MG63 (cell line): ENCODE results near the gene PLXNA2. TPM values are rescaled to one million over a fixed set of nuclear protein-coding genes. Genes with fewer than 3 reads are reported as not detected.
A peak's percentile ranks its signal among the peaks of the same experiment; 100 is the strongest.

Experiments
- DNase-seq: peaks from one replicate; pipeline ENCODE4 v3.0.0-alpha.2; 2020
- H3K27me3 ChIP-seq: fragments of 250-450 bp; sonication (Bioruptor Pico); 2 replicates; pipeline ENCODE4 v1.5.1; 2020; ENCODE audit warnings: mild to moderate bottlenecking, moderate library complexity
- H3K36me3 ChIP-seq: fragments of 250-450 bp; sonication (Bioruptor Pico); 2 replicates; pipeline ENCODE4 v1.5.1; 2020; ENCODE audit warnings: mild to moderate bottlenecking, moderate library complexity
- H3K4me3 ChIP-seq: fragments of 250-450 bp; sonication (Bioruptor Pico); 2 replicates; pipeline ENCODE4 v1.5.1; 2020; ENCODE audit warnings: mild to moderate bottlenecking, moderate library complexity
- H3K9me3 ChIP-seq: fragments of 250-450 bp; sonication (Bioruptor Pico); 2 replicates; pipeline ENCODE4 v1.5.1; 2020; ENCODE audit warnings: mild to moderate bottlenecking, moderate library complexity
- total RNA-seq: library from RNA; depleted of rRNA; stranded (reverse); fragments of >200 nt; shearing (Covaris generic); gene quantifications from 2 replicates; pipeline ENCODE4 v1.2.3, GENCODE V29; 2014; ENCODE audit warnings: low replicate concordance; rRNA removed

PLXNA2 gene
- total RNA-seq, result 0.17 and 0.56 TPM in 2 replicates

DNA sequence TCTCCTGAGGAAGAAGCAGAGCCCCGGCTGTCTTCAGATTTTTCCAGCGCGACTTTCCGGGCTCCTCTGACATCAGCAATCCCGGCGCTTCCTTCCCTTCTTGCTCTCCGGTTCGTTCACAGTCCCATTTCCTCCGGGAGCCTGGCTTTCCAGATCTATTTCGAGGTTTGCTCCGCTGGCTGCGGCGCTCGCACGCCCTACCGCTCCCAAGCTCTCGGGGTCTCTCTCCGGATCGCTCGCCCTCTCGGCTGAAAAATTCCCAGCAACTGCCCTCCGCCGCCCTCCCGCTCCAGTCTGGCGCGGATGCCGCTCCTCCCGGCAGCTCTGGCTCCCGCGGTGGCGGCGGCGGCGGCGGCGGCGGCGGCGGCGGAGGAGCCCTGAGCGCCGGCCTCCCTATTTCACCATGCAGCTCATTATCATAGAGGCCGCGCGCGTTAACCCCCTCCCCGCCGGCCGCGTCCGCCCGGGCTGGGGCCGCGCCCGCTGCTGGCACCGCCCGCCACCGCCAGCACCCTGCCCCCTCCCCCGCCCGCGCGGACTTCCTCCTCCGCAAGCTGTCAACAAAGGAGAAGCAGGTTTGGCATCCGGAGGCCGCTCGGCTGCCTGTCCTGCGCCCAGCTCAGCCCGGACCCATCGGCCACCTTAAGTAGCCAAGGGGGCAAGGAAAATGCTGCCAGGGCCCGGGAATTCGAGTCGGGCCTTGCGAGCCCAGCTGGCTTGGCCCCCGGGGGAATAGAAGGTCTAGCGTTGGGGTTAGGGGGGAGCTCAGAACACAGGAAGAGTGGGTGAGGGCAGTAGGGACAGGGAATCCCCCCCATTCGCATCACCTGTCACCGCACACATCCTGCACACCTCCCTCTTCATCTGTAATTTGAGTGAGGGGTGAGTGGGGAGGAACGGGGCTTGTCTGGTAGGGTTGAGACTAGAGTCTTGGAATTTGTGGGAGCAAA lies at the start of gene PLXNA2:
Gene PLXNA2, minus strand, starts transcription at position 418 of the 950 bp plus-strand sequence. CDS start 26,462 bp downstream, outside the sequence.
- peaks cover 36% of the 10 kb centered on the region for H3K27me3 ChIP-seq
- H3K9me3 ChIP-seq, result no peaks in the 10 kb centered on the region
- peak within 1 kb of the TSS; percentile 56 for H3K4me3 ChIP-seq
- DNase-seq, result peak; percentile 74
- no peaks in the 10 kb centered on the region for H3K36me3 ChIP-seq

DNA sequence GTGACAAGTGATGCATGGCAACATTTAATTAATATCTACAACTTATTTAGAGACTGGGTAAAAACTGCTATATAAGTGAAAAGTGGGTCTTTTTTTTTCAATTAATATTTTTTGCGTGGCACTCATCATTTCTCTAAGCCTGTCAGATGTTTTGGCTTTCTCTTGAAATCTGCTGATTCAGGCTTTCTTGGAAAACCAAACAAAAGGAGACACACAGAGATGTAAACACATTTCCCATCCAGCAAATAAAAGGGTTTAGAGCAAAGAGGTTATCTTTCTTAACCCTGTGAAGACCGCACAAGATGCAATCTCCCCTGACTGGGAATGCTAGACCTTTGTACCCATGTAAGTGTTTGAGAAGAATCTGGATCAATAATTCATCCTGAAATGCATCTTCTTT lies 48.7 kb upstream of the PLXNA2 start:
- no peaks in the 10 kb centered on the region for H3K36me3 ChIP-seq
- DNase-seq, result no peak
- H3K4me3 ChIP-seq, result no peak overlapping the region
- no peaks in the 10 kb centered on the region for H3K9me3 ChIP-seq
- peaks cover 17% of the 10 kb centered on the region for H3K27me3 ChIP-seq

DNA sequence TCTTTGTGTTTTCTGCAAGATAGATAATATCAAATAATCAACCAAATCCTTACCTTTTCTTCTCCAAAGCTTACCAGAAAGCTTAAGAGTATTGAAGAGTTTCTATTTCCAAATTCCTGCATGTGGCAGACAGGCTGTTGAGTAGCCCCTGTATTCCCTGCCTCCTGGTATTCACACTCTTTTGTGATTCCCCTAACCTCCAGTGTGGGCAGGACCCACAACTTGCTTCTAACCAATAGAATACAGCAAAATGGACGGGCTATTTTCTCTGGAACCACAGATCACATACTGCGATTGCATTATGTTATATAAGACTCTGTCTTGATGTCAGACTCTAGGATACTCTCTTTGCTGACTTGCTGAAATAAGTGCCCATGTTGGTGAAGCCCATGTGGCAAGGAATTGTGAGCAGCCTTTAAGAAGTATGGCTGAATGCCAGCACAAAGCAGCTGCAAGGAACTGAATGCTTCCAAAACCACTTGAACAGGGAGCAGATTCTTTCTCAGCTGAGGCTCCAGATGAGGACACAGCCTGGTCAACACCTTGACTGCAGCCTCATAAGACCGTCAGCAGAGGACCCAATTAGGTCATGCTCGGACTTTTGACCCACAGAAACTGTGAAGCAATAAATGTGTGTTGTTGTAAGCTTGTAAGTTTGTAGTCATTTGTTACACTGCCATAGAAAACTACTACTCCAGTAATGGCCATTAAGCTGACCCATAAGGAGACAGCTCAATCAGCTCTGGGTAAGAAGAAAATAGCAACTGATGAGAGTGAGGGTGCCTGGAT lies 47.9 kb upstream of the PLXNA2 start:
- no peaks in the 10 kb centered on the region for H3K9me3 ChIP-seq
- no peak overlapping the region for H3K4me3 ChIP-seq
- peaks cover 17% of the 10 kb centered on the region for H3K27me3 ChIP-seq
- DNase-seq, result no peak
- no peaks in the 10 kb centered on the region for H3K36me3 ChIP-seq

DNA sequence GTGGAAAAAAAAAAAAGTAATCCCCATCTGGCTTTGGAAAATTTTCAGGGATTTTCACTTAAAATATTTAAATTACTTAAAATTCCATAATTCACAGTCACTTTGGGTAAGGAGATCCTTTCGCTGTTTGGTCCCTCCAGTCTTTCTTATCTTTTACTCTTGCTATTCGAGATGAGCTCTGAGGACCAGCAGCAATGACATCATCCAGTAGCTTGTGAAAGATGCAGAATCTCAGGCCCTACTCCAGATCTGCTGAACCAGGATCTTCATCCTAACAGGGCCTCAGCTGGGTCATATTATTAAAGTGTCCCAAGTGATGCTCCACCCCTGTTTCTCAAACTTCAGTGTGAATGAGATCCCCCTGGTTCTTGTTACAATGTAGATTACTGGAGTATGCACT lies 46.9 kb upstream of the PLXNA2 start:
- no peak for DNase-seq
- Histone ChIP-seq H3K36me3 (no peaks in the 10 kb centered on the region), H3K9me3 (no peaks in the 10 kb centered on the region), H3K27me3 (peaks cover 17% of the 10 kb centered on the region), H3K4me3 (no peak overlapping the region)

- Histone ChIP-seq H3K27me3 (peaks cover 13% of the 10 kb centered on the region; the same call in 1 of the 2 replicates), H3K9me3 (no peaks in the 10 kb centered on the region), H3K36me3 (no peaks in the 10 kb centered on the region), H3K4me3 (no peak overlapping the region)
- no peak for DNase-seq
Measured at GRCh38 chr1:208289716-208290115, 45.5 kb upstream of the PLXNA2 start.

- Histone ChIP-seq H3K27me3 (peaks cover 5% of the 10 kb centered on the region; the same call in 1 of the 2 replicates), H3K9me3 (no peaks in the 10 kb centered on the region), H3K36me3 (no peaks in the 10 kb centered on the region), H3K4me3 (no peak overlapping the region)
- DNase-seq, result no peak
Measured at GRCh38 chr1:208288495-208288894, 44.3 kb upstream of the PLXNA2 start.

GRCh38 chr1:208280681-208281450 lies 36.7 kb upstream of the PLXNA2 start:
- Histone ChIP-seq H3K27me3 (peaks cover 39% of the 10 kb centered on the region), H3K36me3 (no peaks in the 10 kb centered on the region), H3K4me3 (no peak overlapping the region), H3K9me3 (no peaks in the 10 kb centered on the region)
- DNase-seq, result no peak

- Histone ChIP-seq H3K9me3 (no peaks in the 10 kb centered on the region), H3K27me3 (peaks cover 39% of the 10 kb centered on the region), H3K36me3 (no peaks in the 10 kb centered on the region), H3K4me3 (no peak overlapping the region)
- no peak for DNase-seq
Measured at GRCh38 chr1:208279826-208280588, 35.8 kb upstream of the PLXNA2 start.

DNA sequence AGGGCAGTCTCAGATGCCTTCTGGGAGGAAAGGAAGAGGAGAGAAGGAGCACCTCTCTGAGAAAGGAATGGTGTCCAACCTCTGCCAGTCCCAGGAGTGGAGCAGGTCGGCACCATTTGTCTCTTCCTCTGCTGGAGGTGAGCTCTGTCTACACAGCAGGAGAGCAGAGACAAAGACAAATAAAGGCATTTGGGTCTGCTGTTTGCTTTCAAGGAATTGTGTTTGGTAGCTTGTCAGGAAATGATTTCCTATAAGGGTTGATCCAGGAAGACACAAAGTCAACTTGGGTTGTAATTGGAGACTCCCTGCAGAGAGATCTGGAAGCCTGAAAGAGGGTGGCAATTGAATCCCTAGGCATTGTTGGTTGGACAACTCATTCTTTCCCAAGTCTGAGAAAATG lies 34.5 kb upstream of the PLXNA2 start:
- DNase-seq, result no peak
- H3K36me3 ChIP-seq, result no peaks in the 10 kb centered on the region
- H3K27me3 ChIP-seq, result peaks cover 39% of the 10 kb centered on the region
- H3K9me3 ChIP-seq, result no peaks in the 10 kb centered on the region
- H3K4me3 ChIP-seq, result no peak overlapping the region

GRCh38 chr1:208276757-208277435 lies 32.7 kb upstream of the PLXNA2 start:
- Histone ChIP-seq H3K4me3 (no peak overlapping the region), H3K36me3 (no peaks in the 10 kb centered on the region), H3K27me3 (peaks cover 50% of the 10 kb centered on the region), H3K9me3 (no peaks in the 10 kb centered on the region)
- DNase-seq, result no peak

DNA sequence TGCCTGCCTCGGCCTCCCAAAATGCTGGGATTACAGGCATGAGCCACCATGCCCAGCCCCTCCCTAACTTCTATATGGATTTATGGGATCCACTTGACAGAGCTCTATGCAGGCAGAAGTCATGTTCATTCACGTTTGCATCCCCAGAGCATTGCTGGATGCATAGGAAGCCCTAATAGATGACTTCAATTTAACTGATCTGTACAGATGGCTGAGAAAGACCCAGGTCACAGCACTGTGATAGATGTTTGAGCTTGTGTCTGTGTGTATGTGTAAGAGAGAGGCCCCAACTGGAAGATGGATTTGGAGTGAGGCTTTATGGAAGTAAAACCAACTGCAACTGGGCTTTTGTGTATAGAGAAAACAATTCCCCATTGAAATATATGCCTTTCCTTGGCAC lies 30.9 kb upstream of the PLXNA2 start:
- Histone ChIP-seq H3K4me3 (no peak overlapping the region), H3K9me3 (no peaks in the 10 kb centered on the region), H3K36me3 (no peaks in the 10 kb centered on the region), H3K27me3 (peaks cover 46% of the 10 kb centered on the region)
- no peak for DNase-seq

GRCh38 chr1:208273386-208274017 lies 29.3 kb upstream of the PLXNA2 start:
- peaks cover 46% of the 10 kb centered on the region for H3K27me3 ChIP-seq

DNA sequence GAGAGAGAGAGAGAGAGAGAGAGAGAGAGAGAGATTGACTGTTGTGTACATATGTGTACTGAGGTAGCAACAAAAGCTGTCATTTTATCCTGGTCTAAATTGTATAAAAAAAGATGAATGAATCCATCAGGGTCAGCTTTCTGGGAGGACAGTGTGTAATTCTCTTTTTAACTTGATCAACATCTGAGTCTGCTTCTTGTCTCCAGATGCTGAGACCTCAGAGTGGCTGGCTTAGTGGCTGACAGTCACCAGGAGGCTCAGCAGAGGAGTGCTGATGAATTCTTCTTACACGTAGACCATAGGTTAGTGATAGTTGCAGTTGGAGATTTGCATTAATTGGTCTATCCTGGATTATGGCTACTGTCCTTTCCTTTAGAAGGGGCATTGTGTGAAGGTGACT lies 28.5 kb upstream of the PLXNA2 start:
- Histone ChIP-seq H3K36me3 (no peaks in the 10 kb centered on the region), H3K9me3 (no peaks in the 10 kb centered on the region), H3K27me3 (peaks cover 51% of the 10 kb centered on the region), H3K4me3 (no peak overlapping the region)
- no peak for DNase-seq

More at GRCh38 chr1:208273386-208274017, 29.3 kb upstream of the PLXNA2 start:
- Histone ChIP-seq H3K9me3 (no peaks in the 10 kb centered on the region), H3K36me3 (no peaks in the 10 kb centered on the region), H3K4me3 (no peak overlapping the region)
- DNase-seq, result no peak

DNA sequence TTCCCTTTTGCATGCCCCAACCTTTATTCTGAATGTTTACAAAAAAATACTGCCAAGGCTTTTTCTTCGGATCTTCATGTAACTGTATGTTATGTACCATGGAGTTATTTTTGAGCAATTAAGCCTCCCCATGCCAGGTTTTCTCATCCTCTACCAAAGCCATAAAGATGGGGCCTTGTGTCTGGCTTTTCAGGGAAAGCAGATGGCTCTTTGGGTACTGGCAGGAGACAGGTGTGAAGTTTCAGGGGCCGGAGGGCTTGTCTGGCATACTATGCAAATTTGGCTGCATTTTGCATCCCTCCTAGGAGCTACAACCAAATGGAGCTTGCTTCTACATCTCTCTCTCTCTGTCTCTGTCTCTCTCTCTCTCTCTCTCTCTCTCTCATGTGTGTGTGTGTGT lies 28.1 kb upstream of the PLXNA2 start:
- no peak overlapping the region for H3K4me3 ChIP-seq
- peaks cover 55% of the 10 kb centered on the region for H3K27me3 ChIP-seq
- no peak for DNase-seq
- no peaks in the 10 kb centered on the region for H3K36me3 ChIP-seq
- no peaks in the 10 kb centered on the region for H3K9me3 ChIP-seq

GRCh38 chr1:208271236-208271635 lies 27.1 kb upstream of the PLXNA2 start:
- H3K4me3 ChIP-seq, result no peak overlapping the region

More at GRCh38 chr1:208271236-208271635, 27.1 kb upstream of the PLXNA2 start:
- H3K27me3 ChIP-seq, result peaks cover 60% of the 10 kb centered on the region
- no peaks in the 10 kb centered on the region for H3K36me3 ChIP-seq
- DNase-seq, result no peak
- H3K9me3 ChIP-seq, result no peaks in the 10 kb centered on the region
